Ovary (tissue), 9 donors: ENCODE data around the gene IRAK1. TPM values are rescaled to one million over a fixed set of nuclear protein-coding genes. Genes with fewer than 3 reads are reported as not detected.

Experiments used
- DNase-seq, 5 donors: peaks; one replicate each; pipeline ENCODE4 v3.0.0-alpha.2; 2019 to 2020
- H3K27ac ChIP-seq, 2 donors: fragments of 200-600 bp; one replicate each; pipeline versions ENCODE4 v1.5.1 to v1.8.0; 2019 to 2022
- H3K27me3 ChIP-seq: fragments of 200-600 bp; one replicate; pipeline ENCODE4 v1.8.0; 2022
- H3K36me3 ChIP-seq: fragments of 200-600 bp; sonication (generic); one replicate; pipeline ENCODE4 v1.5.1; 2019
- H3K4me1 ChIP-seq: one replicate; pipeline ENCODE4 v1.8.1; 2013; ENCODE audit warnings: mild to moderate bottlenecking, moderate library complexity; ENCODE audit not compliant: insufficient read depth
- H3K4me3 ChIP-seq: fragments of 200-600 bp; sonication (generic); one replicate; pipeline ENCODE4 v1.5.1; 2017
- H3K9me3 ChIP-seq, 2 donors: fragments of 200-600 bp in 1 of 2; sonication (generic) in 1 of 2; one replicate each; pipeline versions ENCODE4 v1.5.1 to v1.8.1; 2013 to 2019; ENCODE audit warnings: mild to moderate bottlenecking in 1 of 2, moderate library complexity in 1 of 2
- CTCF ChIP-seq, 3 donors: fragments of 450-650 bp in 2 of 3; fragments of 200-600 bp in 1 of 3; IDR thresholded peaks; one replicate each; pipeline versions ENCODE4 v1.5.1 to v1.8.0; 2016 to 2022; ENCODE audit warnings: antibody characterized with exemption in 3 of 3, mild to moderate bottlenecking in 1 of 3
- EP300 ChIP-seq: sonication (generic); formaldehyde crosslinking; IDR thresholded peaks from one replicate; pipeline ENCODE4 v1.6.1; 2017; ENCODE audit warnings: antibody characterized with exemption
- POLR2A ChIP-seq: fragments of 450-650 bp; IDR thresholded peaks from one replicate; pipeline ENCODE4 v1.6.1; 2017; ENCODE audit warnings: antibody characterized with exemption, mild to moderate bottlenecking, moderate library complexity
- WGBS, 3 donors: extraction: QIAGEN DNeasy Blood & Tissue Kit in 1 of 3; methylation state at CpG; one replicate each; pipeline versions ENCODE4 v1.1.5 to v1.1.7; 2013 to 2017; 5-methylcytosine and 5-hydroxymethylcytosine counted together
- intact Hi-C, 4 donors: fragments of 100-400 bp; cut with DNase I; formaldehyde crosslinking; loops; one replicate each; pipeline versions ENCODE4 v1.11.0 to v1.15.1; 2022 to 2023
- polyA plus RNA-seq, 2 donors: library from polyadenylated mRNA; stranded (reverse); fragments of 200-250 nt in 1 of 2; fragments of 350-450 nt in 1 of 2; fragmentation: Illumina TruSeq in 1 of 2; extraction: RNeasy Lipid Tissue Mini Kit (QIAGEN cat#74804) in 1 of 2; gene quantifications; one replicate each; pipeline ENCODE4 v1.2.3, GENCODE V29; 2013 to 2014
- total RNA-seq, 7 donors: library from RNA; depleted of rRNA in 2 of 7; stranded (reverse); fragments of >200 nt in 2 of 7; fragmentation: NEBNext Ultra II Directional in 3 of 7; extraction: Animal tissue kit (Norgen Biotek cat#: 25700) in 3 of 7; gene quantifications; one replicate each; pipeline versions ENCODE4 v1.1.0 to v1.2.4, GENCODE V29; 2016 to 2023
- donor health status: DM: no; HTN: no; CAD: no; lungs with moderate emphysema.
- donor health status: DM: no; HTN: no; CAD: no.
- donor health status: Bipolar disorder and iron deficiency.
- donor health status: DM: yes; HTN: yes; CAD: no.
- donor health status: DM: no; HTN: no; CAD: no.
- donor health status: DM: yes; HTN: yes; CAD: no.

The IRAK1 gene
- total and polyA plus RNA-seq, 9 donors, result 10.5 to 97.4 (median 36.1) TPM

- H3K9me3 ChIP-seq, result no peaks in the 10 kb centered on the region
- no peak for DNase-seq
- H3K36me3 ChIP-seq, result no peaks in the 10 kb centered on the region
- peaks cover 11% of the 10 kb centered on the region for H3K4me1 ChIP-seq
- H3K4me3 ChIP-seq, result no peak overlapping the region
- intact Hi-C loops, result no loop called here
- TF ChIP-seq POLR2A (no peak), CTCF (IDR thresholded peaks at IDR 0.05) (no peak)
- 40 to 55% (median 54%) methylated on average over 1 of the region's 1 CpG for WGBS, 3 donors
- no peaks in the 10 kb centered on the region for H3K27me3 ChIP-seq
- H3K27ac ChIP-seq, result no peak overlapping the region
Measured at GRCh38 chrX:154027986-154028385, 8.3 kb upstream of the IRAK1 start.

- no peak for TF ChIP-seq CTCF (IDR thresholded peaks at IDR 0.05)
- TF ChIP-seq POLR2A, result no peak
- TF ChIP-seq EP300, result no peak
- no peak for DNase-seq
- H3K4me1 ChIP-seq, result peaks cover 11% of the 10 kb centered on the region
- 75 to 86% (median 81%) methylated on average over 6 of the region's 6 CpGs for WGBS, 3 donors
- no peaks in the 10 kb centered on the region for H3K36me3 ChIP-seq
- no peak overlapping the region for H3K27ac ChIP-seq
- intact Hi-C loops, result no loop called here
- no peaks in the 10 kb centered on the region for H3K27me3 ChIP-seq
- H3K9me3 ChIP-seq, result no peaks in the 10 kb centered on the region
- no peak overlapping the region for H3K4me3 ChIP-seq
Measured at GRCh38 chrX:154027022-154027402, 7.3 kb upstream of the IRAK1 start.

- Histone ChIP-seq H3K4me3 (no peak overlapping the region), H3K9me3 (no peaks in the 10 kb centered on the region), H3K4me1 (peaks cover 11% of the 10 kb centered on the region), H3K36me3 (no peaks in the 10 kb centered on the region), H3K27me3 (no peaks in the 10 kb centered on the region), H3K27ac (no peak overlapping the region)
- 86 to 87% (median 87%) methylated on average over 21 of the region's 21 CpGs for WGBS, 3 donors
- intact Hi-C loops, result no loop called here
- TF ChIP-seq POLR2A (no peak), CTCF (IDR thresholded peaks at IDR 0.05) (no peak), EP300 (no peak)
- DNase-seq, result no peak
Measured at GRCh38 chrX:154026136-154027021, 6.7 kb upstream of the IRAK1 start.

GRCh38 chrX:154025230-154025629 is 5.5 kb upstream of the IRAK1 start:
- Histone ChIP-seq H3K27me3 (no peaks in the 10 kb centered on the region), H3K27ac (no peak overlapping the region), H3K4me1 (peaks cover 11% of the 10 kb centered on the region), H3K9me3 (no peaks in the 10 kb centered on the region), H3K4me3 (no peak overlapping the region), H3K36me3 (no peaks in the 10 kb centered on the region)
- TF ChIP-seq EP300 (no peak), CTCF (IDR thresholded peaks at IDR 0.05) (no peak), POLR2A (no peak)
- intact Hi-C loops, result no loop called here
- DNase-seq, result no peak
- 71 to 83% (median 76%) methylated on average over 8 of the region's 8 CpGs for WGBS, 3 donors
